H7 (cell line): ENCODE measurements around the gene RAD9A. TPM values are rescaled to one million over a fixed set of nuclear protein-coding genes. Genes with fewer than 3 reads are reported as not detected.
"Not testable (repeated sequence)": the region's sequence is repeated elsewhere in the genome, so short reads cannot be mapped to it uniquely, and the experiment has no call there.

Experiments used
- DNase-seq: peaks from one replicate; pipeline ENCODE4 v3.0.0; 2012
- H3K27me3 ChIP-seq: 2 replicates; pipeline ENCODE4 v1.6.0; 2011; ENCODE audit warnings: mild to moderate bottlenecking, low read length; ENCODE audit not compliant: control insufficient read depth, insufficient read depth
- H3K36me3 ChIP-seq: replicated peaks from 2 replicates; pipeline ENCODE4 v1.5.1; 2011; ENCODE audit warnings: low read length; ENCODE audit not compliant: control insufficient read depth, insufficient read depth
- H3K4me3 ChIP-seq: 2 replicates; pipeline ENCODE4 v1.5.1; 2011; ENCODE audit warnings: low read depth, mild to moderate bottlenecking, control low read depth, low read length, moderate library complexity; ENCODE audit not compliant: insufficient read depth
- total RNA-seq: library from RNA; depleted of rRNA; stranded (reverse); fragments of >200 nt; shearing (Covaris generic); gene quantifications from 2 replicates; pipeline ENCODE4 v1.2.3, GENCODE V29; 2014

The RAD9A gene
- total RNA-seq, 1 experiment from 2014 or later, result 20.2 TPM

GRCh38 chr11:67393437-67393836 lies 1.7 kb downstream of the RAD9A start:
- no peaks in the 10 kb centered on the region for H3K27me3 ChIP-seq
- no peak for DNase-seq
- H3K4me3 ChIP-seq, result no peak overlapping the region
- peaks cover 17% of the 10 kb centered on the region for H3K36me3 ChIP-seq

DNA sequence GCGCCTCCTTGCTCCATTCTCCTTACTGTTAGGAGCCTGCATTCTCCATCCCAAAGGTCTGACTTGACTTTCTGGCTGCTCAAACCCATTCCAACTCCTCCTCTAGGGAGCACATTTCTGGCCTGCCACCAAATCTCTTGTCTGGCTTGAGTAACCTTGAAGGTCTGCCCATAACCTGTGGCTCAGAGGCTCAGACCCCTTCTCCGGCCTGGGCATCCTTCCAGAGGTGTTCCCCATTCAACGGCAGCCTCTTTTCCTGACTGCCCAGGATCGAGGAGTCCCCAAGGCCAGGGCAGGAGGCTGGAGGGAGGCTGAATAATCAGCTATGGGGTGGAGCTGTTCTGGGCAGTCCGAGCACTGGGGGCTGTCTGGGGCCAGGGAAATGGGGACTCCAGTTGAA lies 2.2 kb downstream of the RAD9A start:
- DNase-seq, result no peak
- Histone ChIP-seq H3K36me3 (peaks cover 20% of the 10 kb centered on the region), H3K4me3 (no peak overlapping the region), H3K27me3 (no peaks in the 10 kb centered on the region)

DNA sequence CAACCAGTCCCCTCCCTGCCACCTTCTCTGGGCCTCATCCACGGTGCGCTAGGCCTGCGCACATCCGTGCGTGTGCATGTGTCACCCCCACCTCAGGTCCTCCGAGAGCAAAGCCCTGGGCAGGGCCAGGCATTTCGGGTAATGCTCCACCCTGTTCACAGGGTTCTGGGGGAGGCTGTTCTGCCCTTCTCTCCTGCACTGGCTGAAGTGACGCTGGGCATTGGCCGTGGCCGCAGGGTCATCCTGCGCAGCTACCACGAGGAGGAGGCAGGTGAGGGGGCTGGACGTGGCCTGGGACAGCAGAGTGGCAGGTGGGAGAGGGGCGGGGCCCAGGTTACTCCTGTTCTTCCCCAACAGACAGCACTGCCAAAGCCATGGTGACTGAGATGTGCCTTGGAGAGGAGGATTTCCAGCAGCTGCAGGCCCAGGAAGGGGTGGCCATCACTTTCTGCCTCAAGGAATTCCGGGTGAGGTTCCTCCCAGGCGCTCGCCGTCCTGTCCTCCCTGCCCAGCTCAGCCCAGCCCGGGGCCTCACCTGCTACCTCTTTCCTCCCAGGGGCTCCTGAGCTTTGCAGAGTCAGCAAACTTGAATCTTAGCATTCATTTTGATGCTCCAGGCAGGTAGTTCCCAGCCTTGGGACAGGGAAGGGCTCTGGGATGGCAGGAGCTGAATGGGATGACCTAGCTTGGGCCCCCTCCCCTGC lies 3.9 kb downstream of the RAD9A start:
- H3K4me3 ChIP-seq, result no peak overlapping the region
- H3K27me3 ChIP-seq, result no peaks in the 10 kb centered on the region
- peaks cover 27% of the 10 kb centered on the region for H3K36me3 ChIP-seq
- no peak for DNase-seq

GRCh38 chr11:67396259-67396581 lies 4.4 kb downstream of the RAD9A start:
- Histone ChIP-seq H3K27me3 (no peaks in the 10 kb centered on the region), H3K36me3 (peaks cover 27% of the 10 kb centered on the region), H3K4me3 (no peak overlapping the region)
- DNase-seq, result no peak

- H3K27me3 ChIP-seq, result no peaks in the 10 kb centered on the region
- no peak overlapping the region for H3K4me3 ChIP-seq
- peaks cover 27% of the 10 kb centered on the region for H3K36me3 ChIP-seq
- DNase-seq, result no peak
Measured at GRCh38 chr11:67396587-67397389, 5.0 kb downstream of the RAD9A start.

- no peak overlapping the region for H3K4me3 ChIP-seq
- no peaks in the 10 kb centered on the region for H3K27me3 ChIP-seq
- DNase-seq, result no peak
- peaks cover 27% of the 10 kb centered on the region for H3K36me3 ChIP-seq
Measured at GRCh38 chr11:67397536-67397935, 5.8 kb downstream of the RAD9A start.

DNA sequence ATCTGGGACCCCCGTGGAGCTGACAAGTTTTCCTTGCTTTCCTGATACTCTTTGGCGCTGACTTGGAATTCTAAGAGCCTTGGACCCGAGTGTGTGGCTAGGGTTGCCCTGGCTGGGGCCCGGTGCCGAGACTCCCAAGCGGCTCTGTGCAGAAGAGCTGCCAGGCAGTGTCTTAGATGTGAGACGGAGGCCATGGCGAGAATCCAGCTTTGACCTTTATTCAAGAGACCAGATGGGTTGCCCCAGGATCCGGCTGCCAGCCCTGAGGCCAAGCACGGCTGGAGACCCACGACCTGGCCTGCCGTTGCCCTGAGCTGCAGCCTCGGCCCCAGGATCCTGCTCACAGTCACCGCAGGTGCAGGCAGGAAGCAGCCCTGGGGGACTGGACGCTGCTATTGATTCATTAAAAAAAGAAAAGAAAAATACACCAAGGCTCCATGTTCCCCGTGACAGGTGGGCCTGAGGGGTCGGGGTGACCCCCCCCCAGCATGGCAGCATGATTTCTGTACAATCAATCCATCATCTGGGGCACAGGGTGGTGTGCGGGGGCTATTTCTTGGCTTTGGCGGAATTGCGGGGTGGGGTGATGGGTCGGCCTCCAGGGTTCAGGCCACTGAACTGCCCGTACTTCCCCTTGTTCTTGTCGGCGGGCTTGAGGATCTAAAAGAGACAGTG lies 6.3 kb downstream of the RAD9A start:
- peaks cover 27% of the 10 kb centered on the region for H3K36me3 ChIP-seq
- H3K27me3 ChIP-seq, result no peaks in the 10 kb centered on the region
- H3K4me3 ChIP-seq, result no peak overlapping the region
- DNase-seq, result no peak

- H3K36me3 ChIP-seq, result peaks cover 23% of the 10 kb centered on the region
- H3K4me3 ChIP-seq, result no peak overlapping the region
Measured at GRCh38 chr11:67398661-67399563, 7.1 kb downstream of the RAD9A start.

GRCh38 chr11:67400251-67400941 lies 8.6 kb downstream of the RAD9A start:
- Histone ChIP-seq H3K4me3 (peak overlapping the region; percentile 82), H3K27me3 (no peaks in the 10 kb centered on the region), H3K36me3 (peaks cover 21% of the 10 kb centered on the region)
- no peak for DNase-seq

More at GRCh38 chr11:67398661-67399563, 7.1 kb downstream of the RAD9A start:
- H3K27me3 ChIP-seq, result no peaks in the 10 kb centered on the region
- no peak for DNase-seq

- DNase-seq, result no peak
Measured at GRCh38 chr11:67400942-67401494, 9.2 kb downstream of the RAD9A start.

GRCh38 chr11:67401495-67402191 lies 9.9 kb downstream of the RAD9A start, which contains the start of gene PPP1CA:
Gene PPP1CA (minus strand): TSS chr11:67401858. CDS start chr11:67401782, 76 bp downstream.
- Histone ChIP-seq H3K27me3 (no peaks in the 10 kb centered on the region), H3K36me3 (peaks cover 19% of the 10 kb centered on the region), H3K4me3 (peak within 1 kb of the TSS; percentile 82)
- peak; percentile 100 for DNase-seq

More at GRCh38 chr11:67400942-67401494, 9.2 kb downstream of the RAD9A start:
- peaks cover 19% of the 10 kb centered on the region for H3K36me3 ChIP-seq
- no peaks in the 10 kb centered on the region for H3K27me3 ChIP-seq
- H3K4me3 ChIP-seq, result peak overlapping the region; percentile 82

DNA sequence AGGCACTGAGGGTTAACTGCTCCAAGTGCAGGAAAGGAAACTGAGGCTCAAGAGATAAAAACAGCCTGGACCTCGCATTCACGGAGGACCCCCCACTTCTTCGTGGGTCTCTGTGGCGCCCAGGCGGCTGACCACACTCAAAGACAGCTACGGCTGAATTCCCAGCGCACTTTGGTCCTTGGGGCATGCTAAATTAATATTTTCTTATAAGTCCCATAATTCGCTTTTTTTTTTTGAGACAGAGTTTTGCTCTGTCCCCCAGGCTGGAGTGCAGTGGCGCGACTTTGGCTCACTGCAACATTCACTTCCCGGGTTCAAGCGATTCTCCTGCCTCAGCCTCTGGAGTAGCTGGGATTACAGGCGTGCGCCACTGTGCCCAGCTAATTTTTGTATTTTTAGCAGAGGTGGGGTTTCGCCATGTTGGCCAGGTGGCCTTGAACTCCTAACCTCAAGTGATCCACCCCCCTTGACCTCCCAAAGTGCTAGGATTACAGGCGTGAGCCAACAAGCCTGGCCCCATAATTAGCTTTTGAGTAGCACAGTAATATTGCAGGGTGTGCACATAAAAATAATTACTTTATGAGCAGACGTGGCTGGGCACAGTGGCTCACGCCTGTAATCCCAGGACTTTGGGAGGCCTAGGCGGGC lies 10.5 kb downstream of the RAD9A start:
- Histone ChIP-seq H3K4me3 (0 out of 2 replicates have a peak overlapping the region, but pooled peaks have one; percentile 9), H3K36me3 (peaks cover 19% of the 10 kb centered on the region)
- DNase-seq, H3K27me3 ChIP-seq: not testable (repeated sequence)
